ENCODE results near the gene ASIC4. TPM values are rescaled to one million over a fixed set of nuclear protein-coding genes. Genes with fewer than 3 reads are reported as not detected.

ASIC4 gene
- total and polyA plus RNA-seq, 9 of the 15 experiments (the other 6 are each of a cell fraction or from before 2014, with no cell fraction given), result 0.07 to 19.2 (median 4.8) TPM

DNA sequence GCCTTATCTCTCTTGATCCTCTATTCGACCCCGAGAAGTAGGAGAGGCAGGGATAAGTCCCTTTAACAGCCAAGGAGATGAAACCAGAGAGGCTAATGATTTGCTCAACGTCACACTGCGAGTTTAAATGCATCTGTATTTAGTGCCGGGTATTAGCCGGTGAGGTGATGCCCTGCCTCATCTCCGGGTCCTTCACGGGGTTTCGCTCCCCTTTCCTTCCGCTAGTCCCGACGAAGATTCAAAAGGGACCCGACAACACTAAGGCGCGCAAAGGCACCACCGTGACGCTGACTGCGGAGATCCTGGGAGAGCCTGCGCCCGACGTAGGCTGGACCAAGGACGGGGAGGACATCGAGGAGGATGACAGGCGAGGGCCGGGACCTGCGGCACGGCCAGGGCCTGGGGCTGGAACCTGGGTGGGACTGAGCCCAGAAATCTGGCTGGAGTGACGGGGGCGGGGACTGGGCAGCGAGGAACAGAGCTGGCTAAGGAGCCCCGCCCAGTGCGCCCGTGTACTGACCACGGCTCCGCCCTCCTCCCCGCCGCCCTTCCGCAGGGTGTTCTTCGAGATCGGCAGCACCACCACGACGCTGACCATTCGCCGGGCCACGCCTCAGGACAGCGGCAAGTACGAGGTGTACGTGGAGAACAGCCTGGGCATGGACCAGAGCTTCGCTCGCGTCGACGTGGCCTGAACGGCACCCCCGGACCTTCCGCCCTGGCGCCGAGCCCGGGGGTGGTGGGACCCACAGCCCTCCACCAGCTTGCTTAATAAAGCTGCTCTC lies 16.6 kb upstream of the ASIC4 start (continued):
- TF ChIP-seq, protein P1, sequence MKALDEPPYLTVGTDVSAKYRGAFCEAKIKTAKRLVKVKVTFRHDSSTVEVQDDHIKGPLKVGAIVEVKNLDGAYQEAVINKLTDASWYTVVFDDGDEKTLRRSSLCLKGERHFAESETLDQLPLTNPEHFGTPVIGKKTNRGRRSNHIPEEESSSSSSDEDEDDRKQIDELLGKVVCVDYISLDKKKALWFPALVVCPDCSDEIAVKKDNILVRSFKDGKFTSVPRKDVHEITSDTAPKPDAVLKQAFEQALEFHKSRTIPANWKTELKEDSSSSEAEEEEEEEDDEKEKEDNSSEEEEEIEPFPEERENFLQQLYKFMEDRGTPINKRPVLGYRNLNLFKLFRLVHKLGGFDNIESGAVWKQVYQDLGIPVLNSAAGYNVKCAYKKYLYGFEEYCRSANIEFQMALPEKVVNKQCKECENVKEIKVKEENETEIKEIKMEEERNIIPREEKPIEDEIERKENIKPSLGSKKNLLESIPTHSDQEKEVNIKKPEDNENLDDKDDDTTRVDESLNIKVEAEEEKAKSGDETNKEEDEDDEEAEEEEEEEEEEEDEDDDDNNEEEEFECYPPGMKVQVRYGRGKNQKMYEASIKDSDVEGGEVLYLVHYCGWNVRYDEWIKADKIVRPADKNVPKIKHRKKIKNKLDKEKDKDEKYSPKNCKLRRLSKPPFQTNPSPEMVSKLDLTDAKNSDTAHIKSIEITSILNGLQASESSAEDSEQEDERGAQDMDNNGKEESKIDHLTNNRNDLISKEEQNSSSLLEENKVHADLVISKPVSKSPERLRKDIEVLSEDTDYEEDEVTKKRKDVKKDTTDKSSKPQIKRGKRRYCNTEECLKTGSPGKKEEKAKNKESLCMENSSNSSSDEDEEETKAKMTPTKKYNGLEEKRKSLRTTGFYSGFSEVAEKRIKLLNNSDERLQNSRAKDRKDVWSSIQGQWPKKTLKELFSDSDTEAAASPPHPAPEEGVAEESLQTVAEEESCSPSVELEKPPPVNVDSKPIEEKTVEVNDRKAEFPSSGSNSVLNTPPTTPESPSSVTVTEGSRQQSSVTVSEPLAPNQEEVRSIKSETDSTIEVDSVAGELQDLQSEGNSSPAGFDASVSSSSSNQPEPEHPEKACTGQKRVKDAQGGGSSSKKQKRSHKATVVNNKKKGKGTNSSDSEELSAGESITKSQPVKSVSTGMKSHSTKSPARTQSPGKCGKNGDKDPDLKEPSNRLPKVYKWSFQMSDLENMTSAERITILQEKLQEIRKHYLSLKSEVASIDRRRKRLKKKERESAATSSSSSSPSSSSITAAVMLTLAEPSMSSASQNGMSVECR (CRISPR knock-in tag; IDR thresholded peaks at IDR 0.05), result 0 out of 2 replicates have a peak, but pooled peaks have one; percentile 38
- no peak for TF ChIP-seq NONO (IDR thresholded peaks at IDR 0.05; ENCODE audit: low read depth in 2 of 2, low read length in 1 of 2)
- no peak for TF ChIP-seq ZNF586 (CRISPR knock-in tag; conservative IDR thresholded peaks at IDR 0.05)
- peak; percentile 19; the same call in 1 of the 2 replicates for TF ChIP-seq KLF1 (tag; IDR thresholded peaks at IDR 0.05)
- TF ChIP-seq DMBX1 (CRISPR knock-in tag; IDR thresholded peaks at IDR 0.05; ENCODE audit: borderline replicate concordance), result no peak
- TF ChIP-seq ZNF41 (CRISPR knock-in tag; conservative IDR thresholded peaks at IDR 0.05), result no peak
- TF ChIP-seq POLR2G (IDR thresholded peaks at IDR 0.05; ENCODE audit: low read depth, low read length), result peak; percentile 88; the same call in 1 of the 2 replicates
- TF ChIP-seq TAF7 (tag; IDR thresholded peaks at IDR 0.05), result 0 out of 2 replicates have a peak, but pooled peaks have one; percentile 38
- TF ChIP-seq, protein P2, sequence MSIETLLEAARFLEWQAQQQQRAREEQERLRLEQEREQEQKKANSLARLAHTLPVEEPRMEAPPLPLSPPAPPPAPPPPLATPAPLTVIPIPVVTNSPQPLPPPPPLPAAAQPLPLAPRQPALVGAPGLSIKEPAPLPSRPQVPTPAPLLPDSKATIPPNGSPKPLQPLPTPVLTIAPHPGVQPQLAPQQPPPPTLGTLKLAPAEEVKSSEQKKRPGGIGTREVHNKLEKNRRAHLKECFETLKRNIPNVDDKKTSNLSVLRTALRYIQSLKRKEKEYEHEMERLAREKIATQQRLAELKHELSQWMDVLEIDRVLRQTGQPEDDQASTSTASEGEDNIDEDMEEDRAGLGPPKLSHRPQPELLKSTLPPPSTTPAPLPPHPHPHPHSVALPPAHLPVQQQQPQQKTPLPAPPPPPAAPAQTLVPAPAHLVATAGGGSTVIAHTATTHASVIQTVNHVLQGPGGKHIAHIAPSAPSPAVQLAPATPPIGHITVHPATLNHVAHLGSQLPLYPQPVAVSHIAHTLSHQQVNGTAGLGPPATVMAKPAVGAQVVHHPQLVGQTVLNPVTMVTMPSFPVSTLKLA (conservative IDR thresholded peaks at IDR 0.05), result peak; percentile 10 to 21; a peak in 1 of 4 replicates
- 0 out of 2 replicates have a peak, but pooled peaks have one; percentile 81 for TF ChIP-seq SUPT5H (IDR thresholded peaks at IDR 0.05)
- no peak for TF ChIP-seq POLR3A (IDR thresholded peaks at IDR 0.05; ENCODE audit: borderline replicate concordance, extremely low read depth, insufficient read depth, insufficient read length)
- TF ChIP-seq, protein P3, sequence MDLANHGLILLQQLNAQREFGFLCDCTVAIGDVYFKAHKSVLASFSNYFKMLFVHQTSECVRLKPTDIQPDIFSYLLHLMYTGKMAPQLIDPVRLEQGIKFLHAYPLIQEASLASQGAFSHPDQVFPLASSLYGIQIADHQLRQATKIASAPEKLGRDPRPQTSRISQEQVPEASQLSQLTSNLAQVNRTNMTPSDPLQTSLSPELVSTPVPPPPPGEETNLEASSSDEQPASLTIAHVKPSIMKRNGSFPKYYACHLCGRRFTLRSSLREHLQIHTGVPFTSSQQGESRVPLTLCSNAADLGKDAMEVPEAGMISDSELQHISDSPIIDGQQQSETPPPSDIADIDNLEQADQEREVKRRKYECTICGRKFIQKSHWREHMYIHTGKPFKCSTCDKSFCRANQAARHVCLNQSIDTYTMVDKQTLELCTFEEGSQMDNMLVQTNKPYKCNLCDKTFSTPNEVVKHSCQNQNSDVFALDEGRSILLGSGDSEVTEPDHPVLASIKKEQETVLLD (IDR thresholded peaks at IDR 0.05), result peak; percentile 49; the same call in 1 of the 2 replicates
- TF ChIP-seq, protein P4, sequence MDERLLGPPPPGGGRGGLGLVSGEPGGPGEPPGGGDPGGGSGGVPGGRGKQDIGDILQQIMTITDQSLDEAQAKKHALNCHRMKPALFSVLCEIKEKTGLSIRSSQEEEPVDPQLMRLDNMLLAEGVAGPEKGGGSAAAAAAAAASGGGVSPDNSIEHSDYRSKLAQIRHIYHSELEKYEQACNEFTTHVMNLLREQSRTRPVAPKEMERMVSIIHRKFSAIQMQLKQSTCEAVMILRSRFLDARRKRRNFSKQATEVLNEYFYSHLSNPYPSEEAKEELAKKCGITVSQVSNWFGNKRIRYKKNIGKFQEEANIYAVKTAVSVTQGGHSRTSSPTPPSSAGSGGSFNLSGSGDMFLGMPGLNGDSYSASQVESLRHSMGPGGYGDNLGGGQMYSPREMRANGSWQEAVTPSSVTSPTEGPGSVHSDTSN (CRISPR knock-in tag; IDR thresholded peaks at IDR 0.05; ENCODE audit: low read depth), result peak; percentile 28; the same call in 1 of the 2 replicates
- TF ChIP-seq, protein P4 (tag; conservative IDR thresholded peaks at IDR 0.05; ENCODE audit: low read depth), result no peak

Measured in K562 (cell line).